BJ (cell line): ENCODE results near the gene MLC1. TPM values are rescaled to one million over a fixed set of nuclear protein-coding genes. Genes with fewer than 3 reads are reported as not detected.

Experiments used
- CTCF ChIA-PET: fragments of 350-600 bp; formaldehyde crosslinking; extraction: SDS; loops from one replicate; lab custom pipeline; 2021; ENCODE audit warnings: antibody characterized with exemption, inconsistent platforms; lab: Yijun Ruan, JAX
- POLR2A ChIA-PET: fragments of 300-600 bp; sonication (Branson Sonifier 250); formaldehyde crosslinking; extraction: SDS; loops from one replicate; lab custom pipeline; 2021; ENCODE audit warnings: antibody characterized with exemption; lab: Charles Lee
- DNase-seq: peaks from one replicate; pipeline ENCODE4 v3.0.0-alpha.2; 2011; ENCODE audit warnings: low read depth
- H3K27me3 ChIP-seq: 2 replicates; pipeline ENCODE4 v1.6.0; 2011; ENCODE audit warnings: low read length; ENCODE audit not compliant: control insufficient read depth, insufficient read depth
- H3K36me3 ChIP-seq: 2 replicates; pipeline ENCODE4 v1.5.1; 2011; ENCODE audit warnings: low read length; ENCODE audit not compliant: control insufficient read depth, insufficient read depth
- H3K4me3 ChIP-seq: 2 replicates; pipeline ENCODE4 v1.5.1; 2011; ENCODE audit warnings: low read depth, mild to moderate bottlenecking, control low read depth, low read length
- CTCF ChIP-seq: IDR thresholded peaks from 2 replicates; pipeline ENCODE4 v1.5.1; 2011; ENCODE audit warnings: low read depth, mild to moderate bottlenecking, control low read depth, inconsistent platforms, low read length, moderate library complexity; ENCODE audit not compliant: insufficient read depth
- polyA minus RNA-seq: library from RNA; depleted of rRNA, polyadenylated mRNA; stranded (reverse); fragments of >200 nt; gene quantifications from 2 replicates; pipeline ENCODE4 v1.2.3, GENCODE V29; 2011; rRNA and poly(A)+ RNA removed
- polyA plus RNA-seq: library from polyadenylated mRNA; depleted of rRNA; stranded (reverse); fragments of >200 nt; gene quantifications from 2 replicates; pipeline ENCODE4 v1.2.3, GENCODE V29; 2011; rRNA removed

The MLC1 gene
- polyA plus RNA-seq = 0.10 and 0.15 TPM in 2 replicates
- polyA minus RNA-seq = 0.05 and 0.09 TPM in 2 replicates

- peak; percentile 26 for DNase-seq
- POLR2A ChIA-PET = no interaction called here
Measured at GRCh38 chr22:50085211-50085972, at the start of gene MLC1. Gene MLC1, minus strand, starts transcription at chr22:50085426. Its CDS starts 524 bp downstream, at chr22:50084902.

GRCh38 chr22:50134481-50134880 lies 49.3 kb upstream of the MLC1 start:
- POLR2A ChIA-PET = no interaction called here
- DNase-seq = no peak
- CTCF ChIA-PET = interaction anchor here (0.7 kb wide), 1 partner anchor 41 kb away, joined by 3 read pairs; no protein-coding TSS in a partner anchor
- Histone ChIP-seq H3K27me3 (no peaks in the 10 kb centered on the region), H3K4me3 (no peak overlapping the region), H3K36me3 (peaks cover 8% of the 10 kb centered on the region)
- TF ChIP-seq CTCF = no peak

More at GRCh38 chr22:50085211-50085972, at the start of gene MLC1:
- Histone ChIP-seq H3K36me3 (no peaks in the 10 kb centered on the region; the same call in 1 of the 2 replicates), H3K4me3 (no peak within 1 kb of the TSS), H3K27me3 (peaks cover 1% of the 10 kb centered on the region; the same call in 1 of the 2 replicates)
- no peak for TF ChIP-seq CTCF
- CTCF ChIA-PET = interaction anchor here (0.9 kb wide), 1 partner anchor 32 kb away, joined by 3 read pairs; no protein-coding TSS in a partner anchor

GRCh38 chr22:50131894-50132293 lies 46.7 kb upstream of the MLC1 start:
- Histone ChIP-seq H3K27me3 (no peaks in the 10 kb centered on the region), H3K36me3 (peaks cover 13% of the 10 kb centered on the region), H3K4me3 (no peak overlapping the region)
- ChIA-PET POLR2A (no interaction called here), CTCF (no interaction called here)
- TF ChIP-seq CTCF = no peak
- no peak for DNase-seq

DNA sequence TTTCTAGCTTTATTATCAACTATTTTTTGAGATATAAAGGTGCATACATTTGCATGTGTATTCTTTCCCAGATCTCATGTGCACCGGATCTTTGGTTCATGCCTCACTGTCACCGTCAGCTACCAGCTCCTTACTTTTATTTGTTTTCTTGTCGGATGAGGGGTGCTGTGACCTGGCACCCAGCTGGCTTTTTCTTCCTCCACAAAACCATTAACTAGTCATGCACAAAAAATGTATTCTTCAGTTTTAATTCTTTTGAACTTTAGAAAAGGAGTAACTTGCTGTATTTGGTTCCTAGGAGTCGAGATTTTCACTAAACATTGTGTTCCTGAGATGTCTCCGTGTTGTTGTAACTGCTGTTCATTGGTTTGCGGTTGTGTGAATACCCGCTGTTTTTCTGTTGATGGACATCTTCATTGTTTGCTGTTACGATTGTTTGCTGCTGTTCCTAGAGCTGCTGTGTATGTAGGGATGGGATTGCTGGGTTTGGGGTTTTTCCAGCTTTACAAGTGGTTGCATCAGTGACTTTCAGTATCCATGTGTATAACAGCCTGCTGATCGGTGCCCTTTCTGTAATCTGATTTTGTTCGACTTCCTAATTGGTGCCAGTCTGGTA lies 44.0 kb upstream of the MLC1 start:
- POLR2A ChIA-PET = no interaction called here
- DNase-seq = no peak
- no peak for TF ChIP-seq CTCF
- peaks cover 13% of the 10 kb centered on the region for H3K36me3 ChIP-seq
- no peaks in the 10 kb centered on the region; the same call in 1 of the 2 replicates for H3K27me3 ChIP-seq
- no peak overlapping the region for H3K4me3 ChIP-seq
- CTCF ChIA-PET = interaction anchor here (1.2 kb wide), 1 partner anchor 99 kb away, joined by 5 read pairs; no protein-coding TSS in a partner anchor

DNA sequence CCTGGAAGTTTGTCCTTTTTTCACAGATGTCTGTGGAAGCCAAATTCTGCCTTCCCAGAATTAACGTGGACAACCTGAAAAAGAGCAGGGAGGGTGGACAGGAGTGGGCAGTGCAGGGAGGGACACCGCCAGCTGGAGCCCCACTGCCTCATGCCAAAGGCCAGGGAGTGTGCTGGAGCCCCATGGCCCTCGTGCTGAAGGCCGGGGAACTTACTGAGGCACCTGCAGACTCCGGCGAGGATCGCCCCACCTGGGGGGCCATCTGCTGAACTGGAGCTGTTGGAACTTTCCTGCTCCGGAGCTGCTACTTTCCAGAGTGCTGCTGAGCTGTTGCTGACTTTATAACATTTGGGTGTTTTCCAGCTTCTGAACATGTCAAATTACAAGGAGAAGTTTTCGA lies 39.8 kb upstream of the MLC1 start:
- H3K4me3 ChIP-seq = no peak overlapping the region
- POLR2A ChIA-PET = no interaction called here
- no peak for DNase-seq
- H3K27me3 ChIP-seq = no peaks in the 10 kb centered on the region; the same call in 1 of the 2 replicates
- no peak for TF ChIP-seq CTCF
- peaks cover 12% of the 10 kb centered on the region for H3K36me3 ChIP-seq
- CTCF ChIA-PET = interaction anchor here (1.8 kb wide), 1 partner anchor 8 kb away, joined by 7 read pairs; no protein-coding TSS in a partner anchor
